Brain pericyte (primary cell): ENCODE results near the gene CRLF1.

Experiments used
- DNase-seq: peaks from one replicate; pipeline ENCODE4 v3.0.0-alpha.2; 2012; ENCODE audit warnings: low read depth, low spot score

CRLF1 gene

GRCh38 chr19:18636969-18637629 lies 30.5 kb upstream of the CRLF1 start, which contains the start of gene KLHL26:
KLHL26 (plus strand) TSS chr19:18637028; CDS start chr19:18637055, 27 bp downstream.
- DNase-seq, result no peak

GRCh38 chr19:18636183-18636968 lies 29.8 kb upstream of the CRLF1 start:
- DNase-seq, result peak; percentile 69

GRCh38 chr19:18635831-18636182 lies 29.2 kb upstream of the CRLF1 start:
- no peak for DNase-seq

DNA sequence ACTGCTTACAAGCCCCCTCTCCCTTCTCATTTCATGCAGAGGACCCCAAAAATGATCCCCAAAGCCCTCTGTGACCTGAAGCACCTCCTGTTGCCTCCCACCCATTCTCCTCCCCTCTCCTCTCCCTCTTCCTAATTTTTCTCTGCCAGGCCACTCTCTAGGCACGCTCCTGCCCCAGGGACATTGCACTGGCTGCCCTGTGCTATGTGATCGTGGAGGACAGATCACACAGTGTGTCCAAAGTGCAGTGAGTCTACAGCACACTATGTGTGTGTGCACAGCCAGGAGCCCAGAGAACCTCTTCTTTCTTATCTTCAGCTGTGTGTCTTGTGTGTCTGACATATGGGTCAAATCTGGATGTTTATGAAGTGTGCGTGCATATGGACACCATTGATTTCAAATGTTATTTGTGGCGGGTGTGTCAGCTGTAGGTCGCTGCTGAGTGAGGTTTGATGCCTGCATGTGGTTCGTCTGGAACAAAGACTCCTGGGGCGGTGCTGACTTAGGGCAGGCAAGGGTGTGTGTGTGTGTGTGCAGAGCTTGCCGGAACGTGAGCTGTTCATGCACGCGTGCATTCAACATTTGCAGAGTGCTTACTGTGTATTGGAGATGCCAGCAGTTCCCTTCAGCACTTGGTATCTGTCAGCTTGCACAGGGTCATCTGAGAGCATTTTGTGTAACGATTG lies 28.2 kb upstream of the CRLF1 start:
- DNase-seq, result peak; percentile 65

- DNase-seq, result no peak
Observed at GRCh38 chr19:18633321-18633720, 26.7 kb upstream of the CRLF1 start.

- DNase-seq, result no peak
Observed at GRCh38 chr19:18629166-18630088, 22.8 kb upstream of the CRLF1 start.

- no peak for DNase-seq
Observed at GRCh38 chr19:18626906-18627305, 20.3 kb upstream of the CRLF1 start.

- no peak for DNase-seq
Observed at GRCh38 chr19:18620902-18621301, 14.3 kb upstream of the CRLF1 start.

- no peak for DNase-seq
Observed at GRCh38 chr19:18620311-18620710, 13.7 kb upstream of the CRLF1 start.

DNA sequence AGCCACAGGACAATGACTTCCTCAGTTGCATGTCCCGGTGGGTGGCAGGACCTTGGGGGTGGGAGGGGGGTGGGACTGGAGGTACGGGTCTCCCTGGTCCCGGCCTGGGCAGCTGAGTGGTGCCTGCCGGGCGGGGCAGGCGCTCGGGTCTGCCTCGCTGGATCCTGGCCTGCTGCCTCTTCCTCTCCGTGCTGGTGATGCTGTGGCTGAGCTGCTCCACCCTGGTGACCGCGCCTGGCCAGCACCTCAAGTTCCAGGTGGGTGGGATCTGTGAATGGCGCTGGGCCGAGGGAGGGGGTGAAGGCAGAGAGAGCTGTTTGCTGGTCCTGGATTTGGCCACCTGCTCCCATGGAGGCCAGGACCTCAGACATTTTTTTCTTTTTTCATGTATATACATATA lies 11.6 kb upstream of the CRLF1 start:
- DNase-seq, result no peak

GRCh38 chr19:18617562-18617961 lies 11.0 kb upstream of the CRLF1 start:
- DNase-seq, result no peak

- DNase-seq, result no peak
Observed at GRCh38 chr19:18616023-18616422, 9.4 kb upstream of the CRLF1 start.

GRCh38 chr19:18613589-18614234 lies 7.1 kb upstream of the CRLF1 start:
- DNase-seq, result no peak

DNA sequence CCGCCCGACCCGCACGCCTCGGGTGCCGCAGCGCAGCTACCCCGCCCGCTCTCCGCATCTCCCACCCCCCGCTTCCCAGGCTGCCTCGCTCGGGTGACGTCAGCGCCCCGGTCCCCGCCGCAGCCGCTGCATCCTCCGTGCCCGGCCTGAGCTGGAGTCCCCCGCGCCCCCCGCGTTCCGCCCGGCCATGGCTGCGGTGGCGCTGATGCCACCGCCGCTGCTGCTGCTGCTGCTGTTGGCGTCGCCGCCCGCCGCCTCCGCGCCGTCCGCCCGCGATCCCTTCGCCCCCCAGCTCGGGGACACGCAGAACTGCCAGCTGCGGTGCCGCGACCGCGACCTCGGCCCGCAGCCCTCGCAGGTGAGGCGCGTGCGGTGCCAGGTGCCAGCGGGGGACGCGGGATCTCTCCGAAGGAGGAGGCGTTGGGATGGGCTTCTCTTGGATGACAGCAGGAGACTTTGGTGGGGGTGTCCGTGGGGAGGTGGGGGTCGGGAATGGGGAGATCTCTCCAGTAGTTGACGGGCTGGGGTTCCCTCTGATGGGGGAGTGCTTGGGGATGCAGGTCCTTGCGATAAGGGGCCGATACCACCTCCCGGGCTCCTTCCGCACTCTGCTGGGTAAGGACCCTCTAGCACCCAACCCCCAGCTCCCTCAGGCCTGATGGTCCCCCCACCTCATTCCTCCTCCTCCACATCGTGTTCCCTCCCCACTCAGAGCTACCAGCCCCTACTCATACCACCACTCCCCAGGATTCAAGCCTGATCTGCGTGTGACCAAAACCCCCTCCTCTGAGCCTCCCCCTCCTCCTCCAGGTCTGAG lies 6.4 kb upstream of the CRLF1 start, which contains the start of gene TMEM59L:
TSS of gene TMEM59L (plus strand) at position 99 of the 817 bp plus-strand sequence. CDS start at position 188, 89 bp downstream.
- no peak for DNase-seq

- DNase-seq, result no peak
Observed at GRCh38 chr19:18612051-18612771, 5.6 kb upstream of the CRLF1 start.

- DNase-seq, result no peak
Observed at GRCh38 chr19:18611327-18612050, 4.9 kb upstream of the CRLF1 start.

- no peak for DNase-seq
Observed at GRCh38 chr19:18610556-18611326, 4.1 kb upstream of the CRLF1 start.

GRCh38 chr19:18610245-18610555 lies 3.6 kb upstream of the CRLF1 start:
- DNase-seq, result no peak
